NCI-H2196 (cell line): ENCODE results near the gene CFAP161.

ENCODE experiments used
- DNase-seq: peaks from one replicate; lab custom pipeline; 2025; ENCODE audit not compliant: unreplicated experiment; lab: John Stamatoyannopoulos, UW

Gene CFAP161, protein sequence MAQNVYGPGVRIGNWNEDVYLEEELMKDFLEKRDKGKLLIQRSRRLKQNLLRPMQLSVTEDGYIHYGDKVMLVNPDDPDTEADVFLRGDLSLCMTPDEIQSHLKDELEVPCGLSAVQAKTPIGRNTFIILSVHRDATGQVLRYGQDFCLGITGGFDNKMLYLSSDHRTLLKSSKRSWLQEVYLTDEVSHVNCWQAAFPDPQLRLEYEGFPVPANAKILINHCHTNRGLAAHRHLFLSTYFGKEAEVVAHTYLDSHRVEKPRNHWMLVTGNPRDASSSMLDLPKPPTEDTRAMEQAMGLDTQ

GRCh38 chr15:81133782-81134461 is at the start of gene CFAP161:
Gene CFAP161 (plus strand): TSS chr15:81134270. CDS start chr15:81134330, 60 bp downstream.
- DNase-seq = peak; percentile 77

DNA sequence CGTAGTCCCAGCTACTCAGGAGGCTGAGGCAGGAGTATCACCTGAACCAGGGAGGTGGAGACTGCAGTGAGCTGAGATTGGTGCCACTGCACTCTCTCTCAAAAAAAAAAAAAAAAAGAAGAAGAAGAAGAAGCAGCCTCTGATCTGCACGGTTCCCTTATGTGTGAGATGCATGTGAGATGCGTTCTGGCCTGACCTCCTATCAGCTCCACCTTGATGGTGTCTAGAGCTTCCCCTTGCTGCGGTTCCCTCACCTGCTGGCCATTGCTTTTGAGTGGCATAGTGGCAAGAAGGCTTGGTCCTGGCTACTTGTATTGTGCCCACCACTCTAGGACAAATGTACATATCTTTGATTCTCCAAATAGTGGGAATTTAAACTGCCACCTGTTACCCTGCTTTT is 49.4 kb upstream of the CFAP161 start:
- no peak for DNase-seq

GRCh38 chr15:81085213-81085612 is 48.9 kb upstream of the CFAP161 start:
- DNase-seq = no peak

- DNase-seq = no peak
These were observed 48.2 kb upstream of the CFAP161 start for GRCh38 chr15:81085898-81086297.

GRCh38 chr15:81087066-81087465 is 47.0 kb upstream of the CFAP161 start:
- no peak for DNase-seq

GRCh38 chr15:81087694-81088093 is 46.4 kb upstream of the CFAP161 start:
- no peak for DNase-seq

DNA sequence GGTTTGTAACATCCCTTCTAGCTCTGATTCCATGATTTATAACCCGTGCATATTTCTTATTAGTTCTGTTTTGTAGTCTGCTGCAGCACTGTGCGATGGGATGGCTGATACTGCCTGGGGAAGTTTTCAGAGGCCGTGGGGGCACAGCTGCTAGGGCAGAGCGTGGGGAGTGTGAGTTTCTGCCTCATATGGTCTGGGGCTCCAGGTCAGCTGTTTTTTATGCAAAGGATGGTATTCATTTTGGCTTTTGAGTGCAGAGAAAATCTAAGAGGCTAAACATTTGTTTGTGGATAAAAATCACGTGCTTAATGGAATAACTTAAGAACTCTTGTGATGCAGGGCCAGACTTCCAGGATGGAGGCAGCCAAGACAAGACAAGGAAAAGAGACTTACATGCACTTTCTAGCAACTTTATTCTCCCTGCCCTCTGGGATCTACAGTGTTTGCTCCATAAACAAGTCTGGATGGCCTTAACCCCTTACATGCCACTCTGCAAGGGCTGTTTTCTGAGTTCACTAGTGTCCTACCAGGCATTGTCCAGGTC is 45.5 kb upstream of the CFAP161 start:
- no peak for DNase-seq

DNA sequence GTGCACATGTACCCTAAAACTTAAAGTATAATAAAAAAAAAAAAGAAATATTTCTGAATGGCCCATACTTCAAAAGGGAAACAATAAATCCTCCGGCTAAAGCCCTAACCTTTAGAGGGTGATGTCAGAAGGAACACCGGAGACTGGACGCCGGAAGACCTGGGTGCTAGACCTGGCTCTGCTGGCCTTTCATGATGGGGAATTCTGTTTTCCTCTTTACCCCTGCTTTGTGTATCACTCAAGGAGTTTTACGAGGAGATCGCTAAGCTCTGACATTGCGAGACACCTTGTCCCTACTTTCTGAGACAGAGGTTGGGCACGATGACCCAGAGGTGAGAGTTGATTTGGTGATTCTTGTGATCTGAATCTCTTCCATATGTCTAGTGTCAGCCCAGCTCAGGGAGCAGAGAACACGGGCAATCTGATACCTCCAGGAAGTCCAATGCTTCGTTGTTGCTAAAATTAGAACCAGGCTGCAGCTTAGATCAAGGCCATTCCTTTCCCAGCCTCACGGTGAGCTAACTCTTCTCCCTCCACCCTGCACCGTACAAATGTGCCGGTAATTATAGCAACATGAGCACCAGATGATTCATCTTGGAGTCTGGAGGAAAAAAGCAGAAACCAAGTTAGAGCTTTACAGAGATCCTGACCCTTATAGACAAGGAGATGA is 42.0 kb upstream of the CFAP161 start:
- DNase-seq = peak; percentile 10

DNA sequence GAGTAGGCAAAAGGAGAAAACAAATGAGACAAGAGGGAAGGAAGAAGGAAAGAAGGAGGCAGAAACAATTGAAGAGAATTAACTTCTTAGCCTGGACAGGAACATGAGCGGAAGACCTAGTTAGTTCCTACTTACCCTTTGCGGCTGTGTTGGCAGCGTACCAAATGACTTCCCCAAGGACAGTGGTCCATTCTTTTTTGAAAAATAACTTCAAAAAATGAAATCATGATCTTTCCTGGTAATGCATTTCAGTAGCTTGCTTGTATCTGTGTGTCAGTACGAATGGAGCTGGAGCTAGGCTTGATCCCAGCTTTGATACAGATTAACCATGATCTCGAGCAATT is 41.5 kb upstream of the CFAP161 start:
- no peak for DNase-seq

DNA sequence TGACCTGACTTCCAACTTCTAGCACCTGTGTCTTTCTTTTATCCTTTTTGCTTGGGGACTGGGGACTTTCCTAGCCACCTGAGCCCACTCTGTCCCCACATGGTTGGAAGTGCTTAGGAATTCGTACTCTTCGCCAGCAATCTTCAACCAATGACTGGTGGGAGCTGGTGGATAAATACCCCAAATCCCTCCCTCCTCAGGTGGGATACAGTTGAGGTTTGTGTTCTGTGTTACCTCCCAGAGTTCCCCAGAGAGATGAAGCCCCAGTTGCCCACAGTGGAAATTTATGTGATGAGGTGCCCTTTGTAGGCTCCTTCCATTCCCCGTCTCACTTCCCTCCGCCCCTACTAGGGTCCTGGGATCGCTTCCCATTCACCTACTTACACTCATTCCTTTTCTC is 40.1 kb upstream of the CFAP161 start:
- DNase-seq = no peak

GRCh38 chr15:81095690-81096365 is 38.2 kb upstream of the CFAP161 start:
- DNase-seq = no peak

GRCh38 chr15:81096398-81096797 is 37.7 kb upstream of the CFAP161 start:
- no peak for DNase-seq

GRCh38 chr15:81097116-81097889 is 36.8 kb upstream of the CFAP161 start:
- DNase-seq = no peak

GRCh38 chr15:81097890-81098280 is 36.2 kb upstream of the CFAP161 start:
- no peak for DNase-seq

DNA sequence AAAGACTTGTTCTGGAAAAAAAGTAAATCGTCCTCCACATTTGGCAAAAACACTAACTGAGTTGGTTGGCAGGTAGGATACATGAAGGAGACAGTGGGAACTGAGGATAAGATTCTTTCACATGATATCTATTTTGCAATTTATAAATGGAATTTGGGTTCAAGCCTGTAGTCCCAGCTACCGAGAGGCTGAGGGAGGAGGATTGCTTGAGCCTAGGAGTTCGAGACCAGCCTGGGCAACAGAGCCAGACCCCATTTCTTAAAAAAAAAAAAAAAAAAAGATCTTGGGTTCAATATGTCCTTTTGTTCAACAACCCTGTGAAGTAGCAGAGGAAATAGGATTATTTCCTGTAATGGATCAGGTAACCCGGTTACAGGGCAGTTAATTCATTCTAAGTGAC is 35.7 kb upstream of the CFAP161 start:
- no peak for DNase-seq

DNA sequence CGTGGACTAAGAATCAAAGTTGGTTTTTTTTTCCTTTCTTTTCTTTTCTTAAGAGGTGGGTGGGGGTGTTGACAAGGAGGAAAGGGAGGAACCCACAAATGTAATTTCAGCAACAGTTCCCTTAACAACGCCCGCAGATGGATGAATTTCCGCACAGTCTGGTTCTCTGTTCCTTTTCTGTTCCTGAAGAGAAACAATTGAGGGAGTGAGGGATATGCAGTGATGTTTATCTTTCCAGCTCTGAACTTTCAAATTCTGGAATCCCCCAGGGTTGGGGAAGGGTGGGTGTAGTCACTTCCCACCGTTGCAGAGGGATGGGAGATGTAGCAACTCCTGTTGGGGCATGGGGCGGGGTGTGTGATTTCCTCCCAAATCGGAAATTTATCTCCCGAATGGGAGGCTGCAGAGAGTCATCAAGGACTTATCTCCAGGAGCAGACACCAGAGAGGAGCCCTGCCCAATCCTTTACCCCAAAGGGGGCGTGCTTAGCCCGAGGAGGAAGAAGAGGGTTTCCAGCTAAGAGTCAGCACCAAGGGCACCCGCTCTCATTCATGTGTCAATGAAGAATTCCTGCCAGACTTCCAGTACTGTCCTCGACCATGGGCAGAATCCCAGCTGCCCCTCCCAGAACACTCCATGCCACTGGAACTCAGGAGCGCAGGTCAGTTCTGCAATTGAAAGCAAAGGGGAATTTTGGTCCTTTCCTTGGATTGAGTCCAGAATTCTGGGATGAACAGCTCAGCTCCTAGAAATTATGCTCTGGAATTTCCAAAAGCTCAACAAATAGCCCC is 35.0 kb upstream of the CFAP161 start:
- no peak for DNase-seq

DNA sequence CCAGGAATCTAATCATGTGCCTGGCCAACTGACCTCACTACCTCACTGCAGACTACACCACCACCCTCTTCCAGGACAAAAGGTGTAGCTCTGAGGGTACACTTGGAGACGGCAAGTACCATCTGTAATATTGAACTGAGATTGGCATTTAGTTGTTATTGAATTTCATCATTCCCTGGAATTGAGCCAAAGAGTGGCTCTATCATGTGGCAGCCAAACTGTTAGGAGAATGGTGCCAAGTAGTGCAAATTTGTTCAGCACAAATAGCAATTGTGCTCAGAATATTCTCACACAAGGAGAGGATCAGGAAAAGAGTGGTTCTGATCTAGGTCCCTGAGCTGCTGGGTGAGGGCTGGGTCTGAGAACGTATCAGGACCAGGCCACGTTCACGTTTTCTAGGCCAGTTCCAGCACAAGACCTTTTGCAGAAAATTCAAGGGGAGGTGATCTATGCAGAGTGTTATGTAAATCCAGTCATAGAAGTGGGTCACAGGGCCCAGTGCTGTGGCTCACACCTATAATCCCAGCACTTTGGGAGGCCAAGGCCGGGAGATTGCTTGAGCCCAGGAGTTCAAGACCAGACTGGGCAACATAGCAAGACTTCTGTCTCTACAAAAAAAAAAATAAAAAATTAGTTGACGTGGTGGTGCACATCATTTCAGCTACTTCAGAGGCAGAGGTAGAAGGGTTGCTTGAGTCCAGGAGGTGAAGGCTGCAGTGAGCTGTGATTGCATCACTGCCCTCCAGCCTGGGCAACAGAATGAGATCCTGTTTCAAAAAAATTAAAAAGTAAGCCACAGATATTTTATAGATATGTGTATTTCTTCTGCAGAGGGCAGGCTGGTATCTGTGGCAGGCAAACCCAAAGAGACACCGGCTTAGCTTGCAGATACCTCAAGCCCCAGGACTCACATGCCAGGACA is 31.9 kb upstream of the CFAP161 start:
- DNase-seq = no peak

DNA sequence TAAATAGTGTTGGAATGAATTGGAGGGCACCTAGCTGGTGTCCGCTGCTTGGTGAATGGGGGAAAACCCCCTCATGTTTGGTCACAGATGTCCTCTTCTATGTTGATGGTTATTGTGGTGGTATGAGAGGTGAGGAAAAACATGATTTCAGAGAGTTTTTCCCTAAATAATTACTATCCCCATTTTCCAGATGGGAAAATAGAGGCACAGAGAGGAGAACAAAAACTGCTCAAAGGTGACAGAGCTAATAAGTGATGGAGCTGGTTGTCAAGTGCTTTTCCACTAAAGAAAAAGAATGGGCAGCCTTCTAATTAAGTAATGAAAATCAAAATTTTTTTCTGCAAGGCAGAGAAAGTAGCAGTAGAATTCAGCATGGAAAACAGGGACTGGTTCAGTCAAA is 30.2 kb upstream of the CFAP161 start:
- DNase-seq = no peak

DNA sequence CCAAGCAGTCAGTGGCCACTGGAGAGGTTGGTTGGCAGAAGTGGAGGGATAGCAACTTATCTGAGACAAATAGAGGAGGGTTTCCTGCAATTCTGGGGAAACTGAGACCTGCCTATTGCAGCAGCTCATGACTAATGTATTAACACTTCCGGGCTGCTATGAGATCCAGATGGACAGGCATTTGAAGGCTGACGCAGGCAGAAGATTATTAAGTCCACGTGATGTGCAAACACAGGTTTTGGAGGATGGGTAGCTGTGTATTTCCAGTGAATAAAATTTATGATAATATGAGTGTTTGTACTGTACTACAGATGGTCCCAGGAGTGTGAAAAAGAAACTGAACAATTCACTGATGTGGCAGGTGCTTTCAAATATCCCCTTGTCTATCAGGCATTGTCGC is 28.5 kb upstream of the CFAP161 start:
- DNase-seq = no peak
